NCI-H510A (cell line): ENCODE results near the gene RER1.

Experiments
- DNase-seq: peaks from one replicate; lab custom pipeline; 2025; lab: John Stamatoyannopoulos, UW

RER1 gene

DNA sequence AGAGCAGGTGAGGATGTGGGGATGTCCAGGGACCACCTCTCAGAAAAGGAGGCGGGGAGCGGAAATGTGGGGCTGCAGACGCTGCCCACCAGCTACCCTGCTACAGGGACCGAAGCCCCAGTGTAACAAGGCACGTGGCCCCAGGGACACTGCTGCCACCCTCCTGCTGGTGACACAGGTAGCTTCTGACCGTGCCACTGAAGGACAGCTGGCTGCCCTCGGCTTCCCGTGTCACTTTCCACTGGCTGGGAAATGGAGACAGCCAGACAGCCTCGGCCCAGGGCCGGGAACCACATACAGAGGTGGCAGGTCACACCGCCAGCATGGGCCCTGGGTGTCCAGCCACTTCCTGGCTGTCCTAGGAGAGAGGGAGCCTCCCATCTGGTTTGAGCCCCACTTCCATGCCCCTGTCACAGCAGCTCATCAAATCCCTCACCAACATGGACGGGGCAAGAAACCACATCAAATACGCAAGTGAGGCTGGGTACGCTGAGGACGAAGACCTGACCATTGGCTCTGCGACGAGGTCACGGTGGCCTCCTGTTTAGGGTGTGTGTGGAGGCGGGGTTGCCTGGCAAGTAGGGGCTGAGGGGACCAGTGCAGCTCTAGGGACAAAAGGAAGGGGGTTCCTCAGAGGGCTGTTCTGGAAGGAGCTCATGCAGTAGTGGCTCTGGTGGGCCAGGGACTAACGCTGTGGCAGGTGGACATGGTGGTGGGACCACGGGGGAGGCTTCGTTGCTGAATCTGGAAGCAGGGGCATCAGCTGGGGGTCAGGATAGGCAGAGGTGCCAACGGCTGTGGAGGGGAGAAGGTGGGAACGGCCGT, 15.7 kb downstream of the RER1 start:
- DNase-seq = no peak

DNA sequence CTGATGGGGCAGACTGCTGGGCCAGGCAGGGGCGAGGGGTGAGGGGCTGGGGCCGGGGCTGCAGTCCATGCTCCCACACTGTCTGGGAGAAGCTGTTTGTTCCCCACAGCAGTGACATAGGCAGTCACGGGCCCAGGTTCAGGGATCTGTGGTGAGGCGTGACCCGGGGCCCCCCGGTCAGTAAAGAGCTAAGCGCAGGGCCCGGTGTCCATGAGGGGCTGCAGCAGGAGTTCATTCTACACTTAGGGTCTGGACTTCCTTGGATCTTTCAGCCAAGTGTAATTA, 16.3 kb downstream of the RER1 start:
- DNase-seq = no peak

DNA sequence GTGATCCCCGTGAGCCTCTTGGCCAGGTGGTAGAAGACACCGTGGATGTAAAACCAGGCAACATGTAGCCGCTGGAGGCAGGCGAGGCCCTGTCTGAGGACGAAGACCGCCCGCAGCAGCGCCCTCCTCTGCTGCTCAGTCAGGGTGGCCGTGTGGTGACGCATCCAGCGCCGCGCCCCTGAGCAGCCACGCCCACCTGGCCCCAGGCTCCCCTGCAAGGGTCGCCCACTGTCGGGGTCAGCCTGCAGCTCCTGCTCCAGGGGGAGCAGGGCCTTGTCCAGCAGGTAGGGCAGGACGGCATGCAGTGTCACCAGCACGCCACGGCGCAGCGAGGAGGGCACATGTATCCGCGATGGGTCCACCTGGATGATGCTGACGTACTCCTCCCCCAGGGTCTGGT, 16.8 kb downstream of the RER1 start:
- DNase-seq = no peak

DNA sequence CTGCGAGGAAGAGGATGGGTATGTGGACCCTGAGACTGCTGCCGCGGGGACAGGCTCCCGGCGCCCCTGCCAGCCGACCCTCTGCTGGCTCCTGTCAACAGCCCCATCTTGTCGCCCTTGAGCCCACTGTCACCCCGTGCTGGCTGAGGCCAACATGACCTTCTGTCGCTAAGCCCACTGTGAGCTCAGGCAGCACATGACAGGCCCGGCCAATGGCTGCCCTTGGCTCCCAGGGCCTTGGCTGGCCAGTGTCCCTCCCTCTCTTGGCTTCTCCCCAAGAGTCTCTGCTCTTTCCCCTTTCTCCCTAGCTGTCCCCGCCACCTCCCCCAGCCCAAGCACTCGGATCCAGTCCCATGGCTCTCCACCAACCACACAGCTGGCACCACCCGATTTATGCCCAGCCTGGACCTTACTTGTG, 17.2 kb downstream of the RER1 start:
- no peak for DNase-seq

DNA sequence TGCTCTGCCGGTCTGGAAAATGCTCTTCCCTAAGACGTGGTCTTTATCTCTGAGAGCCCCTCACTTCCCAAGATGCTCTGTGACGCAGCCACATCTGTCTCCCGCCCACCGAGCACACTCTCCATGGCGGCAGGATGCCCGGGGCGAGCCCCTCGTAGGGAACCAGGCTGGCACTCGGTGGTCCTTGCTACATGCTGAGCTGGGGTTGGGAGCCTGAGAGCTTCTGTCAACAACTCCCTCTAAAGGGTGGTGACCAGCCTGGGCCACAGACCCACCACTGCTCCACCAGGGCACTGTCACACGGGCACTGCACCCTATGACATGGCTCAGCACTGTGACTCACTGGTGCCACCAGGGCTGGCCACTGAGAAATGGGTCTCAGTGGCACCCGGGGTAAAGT, 18.1 kb downstream of the RER1 start:
- no peak for DNase-seq

DNA sequence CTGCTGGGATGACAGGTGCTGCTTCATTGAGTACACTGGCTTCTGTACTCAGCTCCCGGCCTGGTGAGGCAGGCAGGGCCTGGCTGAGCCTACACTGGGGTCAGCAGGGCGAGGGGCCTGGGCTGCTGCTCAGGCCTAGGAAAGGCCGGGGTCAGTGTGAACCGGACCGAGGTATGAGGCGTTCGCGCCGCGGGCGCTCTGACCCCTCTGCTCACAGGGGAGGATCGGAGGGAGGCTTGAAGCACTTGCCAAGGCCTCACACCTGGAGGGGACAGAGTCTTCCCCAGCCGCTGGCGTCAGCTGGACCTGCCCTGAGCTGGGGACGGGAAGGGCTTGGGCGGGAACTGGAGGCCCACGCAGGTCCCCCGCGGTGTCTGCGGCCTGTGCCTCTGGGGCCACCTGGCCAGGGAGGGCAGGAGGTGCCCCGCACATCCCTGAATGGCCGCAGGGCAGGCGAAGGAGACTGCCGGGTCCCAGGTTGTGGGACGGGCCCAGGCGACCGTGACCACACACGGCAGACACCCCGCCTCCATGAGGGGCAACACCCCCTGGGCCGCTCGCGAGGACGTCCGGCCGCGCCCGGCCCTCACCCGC, 20.3 kb downstream of the RER1 start:
- DNase-seq = no peak

DNA sequence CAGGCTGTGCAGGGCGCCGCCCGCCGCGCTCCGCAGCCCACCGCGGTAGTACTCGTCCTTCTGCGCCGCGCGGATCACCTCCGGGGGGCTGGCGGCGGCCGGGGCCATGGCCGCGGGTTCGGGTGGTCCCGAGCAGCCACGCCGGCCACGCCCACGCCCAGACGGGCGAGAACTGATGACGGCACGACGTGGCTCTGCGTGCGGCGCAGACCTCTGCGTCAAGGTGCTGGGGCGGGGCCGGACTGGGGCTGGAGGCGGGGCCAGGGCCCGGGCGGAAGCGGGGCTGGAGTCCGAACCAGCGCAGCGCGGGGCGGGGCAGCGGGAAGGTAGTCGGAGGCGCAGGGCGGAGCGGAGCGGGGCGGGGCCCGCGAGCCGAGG, 20.7 kb downstream of the RER1 start, which contains the start of gene PEX10:
PEX10 (minus strand) TSS at position 170 of the 378 bp plus-strand sequence; CDS start at position 108, 62 bp downstream.
- peak; percentile 98 for DNase-seq

DNA sequence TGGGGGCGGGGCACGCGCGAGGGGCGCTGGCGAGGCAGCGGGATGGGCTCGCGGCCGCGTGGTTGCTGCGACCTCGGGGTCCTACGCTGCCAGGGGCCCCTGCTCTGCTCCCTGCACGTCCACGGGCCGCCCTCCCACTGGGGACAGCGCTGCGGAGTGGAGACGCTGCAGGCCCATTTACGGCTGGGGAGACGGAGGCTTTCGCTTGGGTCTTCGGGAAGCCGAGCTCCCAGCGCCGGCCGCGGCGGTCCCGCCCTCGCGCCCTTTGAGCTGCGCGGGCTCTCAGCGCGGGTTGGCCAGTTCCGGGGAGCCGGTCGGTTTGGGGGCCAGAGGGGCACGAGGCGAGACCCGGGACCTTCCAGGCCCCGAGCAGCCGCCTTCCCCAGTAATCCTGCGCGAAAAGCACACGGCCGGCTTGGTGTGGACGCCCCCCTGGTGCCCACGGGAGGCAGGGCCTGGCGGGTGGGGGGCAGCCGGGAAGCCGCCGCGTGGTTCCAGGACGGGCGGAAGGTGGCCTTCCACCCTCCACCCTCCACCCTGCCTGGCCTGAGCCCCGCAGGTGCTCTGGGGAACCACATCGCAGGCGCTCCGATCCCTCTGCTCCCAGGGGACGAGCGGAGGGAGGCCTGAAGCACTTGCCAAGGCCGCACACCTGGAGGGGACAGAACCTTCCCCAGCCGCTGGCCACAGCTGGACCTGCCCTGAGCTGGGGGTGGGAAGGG, 21.3 kb downstream of the RER1 start:
- DNase-seq = peak; percentile 49

DNA sequence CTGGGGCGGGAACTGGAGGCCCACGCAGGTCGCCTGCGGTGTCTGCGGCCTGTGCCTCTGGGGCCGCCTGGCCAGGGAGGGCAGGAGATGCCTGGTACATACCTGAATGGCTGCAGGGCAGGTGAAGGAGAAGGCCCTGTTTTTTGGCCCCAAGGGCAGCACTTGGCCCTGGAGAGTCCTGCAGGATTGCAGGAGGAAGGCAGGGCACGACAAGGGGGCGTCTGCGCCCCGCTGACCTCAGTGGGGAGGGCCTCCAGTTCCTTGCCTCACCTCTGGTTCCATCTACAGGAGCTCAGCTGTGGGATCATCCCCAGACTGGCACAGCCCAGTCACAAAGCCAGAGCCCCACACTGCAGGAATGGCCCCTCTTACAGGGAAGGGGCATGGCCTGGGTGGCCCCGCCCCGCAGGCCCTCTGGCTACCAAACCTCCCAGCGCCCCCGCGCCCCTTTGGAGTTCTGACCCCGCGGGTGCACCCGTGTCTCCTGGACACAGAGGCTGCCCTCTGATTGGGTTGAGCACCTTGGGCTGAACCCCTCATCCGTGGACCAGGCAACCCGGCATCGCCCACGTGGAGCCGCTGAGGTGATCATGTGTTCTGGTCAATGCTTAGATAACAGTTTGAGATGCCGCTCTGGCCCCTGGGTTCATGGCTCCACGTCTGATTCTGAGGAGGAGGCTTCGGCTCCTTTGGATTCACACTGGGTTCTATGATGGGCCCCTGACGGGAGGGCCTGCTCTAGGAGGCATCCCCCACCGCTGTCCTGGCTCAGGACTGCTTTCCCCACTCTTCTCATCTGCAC, 22.1 kb downstream of the RER1 start:
- DNase-seq = no peak

DNA sequence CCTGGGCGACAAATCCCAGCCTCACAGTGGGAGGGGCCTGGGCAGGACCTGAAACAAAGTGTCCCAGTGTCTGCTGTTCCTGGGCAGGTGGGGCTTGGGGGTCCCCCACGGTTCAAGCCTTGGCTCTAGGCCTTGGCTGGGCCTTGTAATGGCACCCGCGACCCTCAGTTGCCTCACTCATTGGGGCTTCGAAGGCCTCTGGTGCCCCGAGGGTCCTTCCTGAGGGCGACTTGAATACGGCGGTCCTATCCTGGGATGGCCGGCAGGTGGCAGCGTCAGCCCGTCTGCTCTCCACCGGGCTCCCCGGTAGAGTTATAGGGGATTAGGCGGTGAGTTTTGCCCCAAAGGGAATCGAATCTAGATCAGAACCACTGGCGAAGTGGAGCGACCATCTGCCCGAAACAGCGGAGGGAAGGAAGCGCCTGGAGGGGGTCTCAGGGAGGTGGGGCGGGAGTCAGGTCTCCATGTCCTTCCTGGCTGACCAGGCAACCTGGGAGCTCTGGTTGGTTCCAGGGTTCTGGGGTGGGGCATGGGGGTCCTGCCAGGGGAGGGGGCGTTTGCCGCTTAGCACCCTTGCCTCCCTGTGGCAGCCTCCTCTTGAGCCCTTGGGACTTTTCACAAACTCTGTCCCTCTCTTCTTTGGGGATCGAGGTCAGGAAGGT, 22.8 kb downstream of the RER1 start:
- DNase-seq = peak; percentile 56

DNA sequence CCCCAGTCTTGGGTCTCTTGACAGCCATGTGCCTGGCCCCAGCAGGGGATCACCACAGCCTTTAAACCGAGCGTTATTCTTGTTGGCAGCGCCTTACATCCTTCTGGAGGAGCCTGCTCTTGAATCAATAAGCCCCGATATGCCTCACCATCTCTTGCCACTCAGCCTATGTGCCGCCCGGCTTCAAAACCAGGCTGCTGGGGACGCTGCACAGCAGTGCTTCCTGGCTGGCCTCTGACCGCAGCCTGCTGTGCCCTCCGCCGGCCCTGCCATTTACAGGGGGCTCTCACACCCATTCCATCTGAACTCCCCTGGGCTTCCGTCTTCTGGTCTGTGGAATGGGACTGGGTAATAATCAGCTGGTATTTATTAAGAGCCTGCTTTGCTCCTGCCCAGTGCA, 23.7 kb downstream of the RER1 start:
- no peak for DNase-seq

DNA sequence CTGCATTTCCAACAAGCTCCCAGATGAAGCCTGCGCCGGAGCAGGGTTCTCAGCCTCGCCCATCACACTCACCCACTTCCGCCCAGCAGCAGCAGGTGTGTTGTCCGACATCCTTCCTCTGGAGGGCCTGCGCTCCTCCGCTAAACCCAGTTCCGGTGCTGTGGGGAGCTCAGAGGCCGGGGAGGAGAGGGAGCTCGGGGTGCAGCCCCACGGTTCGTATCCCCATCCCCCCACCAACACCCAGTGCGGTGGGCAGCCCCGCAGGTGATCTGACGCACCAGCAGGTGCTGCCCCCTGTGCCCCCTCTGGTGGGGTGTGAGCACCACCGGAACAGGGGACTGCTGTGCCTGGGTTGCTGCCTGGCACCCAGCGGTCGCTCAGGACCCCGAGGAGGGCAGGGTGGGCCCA, 24.2 kb downstream of the RER1 start:
- peak; percentile 77 for DNase-seq

DNA sequence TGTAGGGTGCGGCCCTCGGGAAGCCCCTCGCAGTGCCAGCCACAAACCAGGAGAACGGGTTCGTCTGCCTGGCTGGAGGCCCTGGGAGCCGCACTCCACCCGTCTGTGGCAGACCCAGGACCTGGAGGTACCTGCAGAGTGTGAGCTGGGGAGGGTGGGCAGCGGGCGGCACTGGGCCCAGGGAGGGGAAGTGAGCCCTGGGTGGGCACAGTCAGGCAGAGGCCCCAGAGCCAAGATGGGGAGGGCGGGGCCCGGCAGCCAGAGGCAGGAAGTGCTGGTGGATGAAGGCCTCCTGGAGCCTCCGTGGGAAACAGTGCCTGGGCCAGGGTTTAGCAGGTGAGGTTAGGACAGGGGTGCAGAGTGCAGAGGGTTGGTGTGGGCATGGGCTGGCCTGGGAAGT, 24.8 kb downstream of the RER1 start:
- peak; percentile 63 for DNase-seq

DNA sequence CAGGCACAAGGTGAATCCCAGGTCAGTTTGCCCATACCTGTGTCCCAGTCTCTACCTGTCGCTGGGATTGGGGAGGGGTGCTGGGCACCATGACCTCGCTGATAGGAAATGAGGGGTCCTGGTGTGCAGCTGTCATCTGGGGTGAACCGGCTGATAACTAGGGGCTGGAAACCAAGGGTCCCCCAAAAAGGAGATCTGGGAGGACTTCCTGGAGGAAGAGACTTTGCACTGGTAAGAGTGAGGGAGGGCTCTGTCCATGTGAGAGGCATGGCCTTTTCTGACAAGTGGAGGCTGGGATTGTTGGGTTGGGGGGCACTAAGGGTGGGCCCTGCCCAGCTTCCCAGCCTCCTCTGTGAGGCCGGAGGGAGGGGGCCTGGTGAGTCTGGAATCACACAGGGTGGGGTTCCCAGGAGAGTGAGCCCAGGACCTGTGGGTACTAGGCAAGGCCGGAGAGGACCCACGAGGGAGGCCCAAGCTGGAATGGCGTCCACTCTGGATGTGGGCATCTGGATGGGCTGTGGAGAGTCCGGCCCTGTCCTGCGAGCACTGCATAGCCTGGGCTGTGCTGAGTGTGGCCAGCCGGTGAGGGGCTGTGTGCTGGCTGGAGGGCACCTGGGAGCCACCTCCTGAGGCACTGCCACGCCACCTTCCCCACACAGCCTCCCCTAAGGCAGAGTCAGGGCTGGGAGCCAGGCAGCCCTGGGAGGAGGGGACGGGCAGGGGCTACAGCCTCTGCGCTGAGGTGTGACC, 25.6 kb downstream of the RER1 start:
- no peak for DNase-seq

DNA sequence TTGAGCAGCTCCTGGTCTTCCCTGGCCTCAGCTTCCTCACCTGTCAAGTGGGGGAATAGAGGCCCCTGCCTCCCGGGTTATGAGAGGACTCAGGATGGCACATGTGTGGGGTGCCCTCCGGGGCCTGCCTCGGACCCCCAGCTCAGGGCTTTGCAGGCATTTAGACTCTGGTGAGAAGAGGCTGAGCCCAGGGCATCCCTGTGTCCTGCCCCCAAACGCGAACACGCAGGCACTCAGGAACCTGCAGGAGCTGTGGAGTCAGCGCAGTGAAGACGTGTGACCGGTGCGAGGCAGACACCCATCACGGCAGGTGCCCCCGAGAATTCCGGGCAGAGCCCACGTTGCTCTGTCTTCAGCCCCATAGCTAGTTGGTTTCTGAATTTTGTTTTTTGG, 26.2 kb downstream of the RER1 start:
- no peak for DNase-seq

DNA sequence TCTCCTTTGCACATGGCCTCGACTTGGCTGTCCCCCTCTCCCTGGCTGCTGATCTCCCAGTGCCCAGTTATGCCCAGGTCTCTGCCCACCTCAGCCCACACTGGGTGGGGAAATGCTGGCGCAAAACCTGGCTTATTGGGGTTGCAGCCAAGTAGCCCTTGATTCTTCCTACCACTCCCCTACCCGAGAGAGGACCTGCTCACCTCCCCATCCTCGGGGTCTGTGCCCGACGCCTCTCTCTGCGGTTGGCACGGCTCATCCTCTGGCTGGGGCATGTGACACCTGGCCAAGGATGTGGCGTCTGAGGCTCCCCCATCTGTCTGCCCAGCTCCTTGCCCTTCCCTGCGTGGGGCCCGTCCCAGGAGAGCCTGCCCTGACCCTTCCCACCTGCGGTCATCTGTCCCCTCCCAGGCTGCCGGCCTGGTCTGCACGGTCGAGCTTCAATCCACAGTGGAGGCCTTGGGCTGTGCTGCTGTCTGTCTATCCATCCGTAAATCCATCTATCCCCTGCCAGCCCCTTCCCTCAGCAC, 27.2 kb downstream of the RER1 start:
- DNase-seq = no peak

DNA sequence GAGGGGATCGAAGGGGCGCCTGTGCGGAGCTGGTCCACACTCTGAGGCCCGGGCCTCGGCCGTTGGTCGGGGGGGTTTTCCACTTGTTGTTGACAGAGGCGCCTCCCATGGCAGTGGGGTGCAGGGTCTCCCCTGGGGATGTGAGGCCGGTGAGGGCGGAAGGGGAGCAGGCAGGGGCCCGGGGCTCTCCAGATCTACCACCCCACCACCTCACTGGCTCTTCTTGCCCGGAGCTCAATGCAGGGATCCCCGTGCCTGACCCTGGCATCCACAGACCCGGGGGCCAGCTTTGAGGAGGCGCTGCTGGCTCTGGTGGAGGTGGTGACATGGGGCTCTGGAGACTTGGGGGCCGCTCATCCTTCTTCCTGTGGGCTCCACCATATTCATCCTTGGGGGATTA, 27.8 kb downstream of the RER1 start:
- no peak for DNase-seq

DNA sequence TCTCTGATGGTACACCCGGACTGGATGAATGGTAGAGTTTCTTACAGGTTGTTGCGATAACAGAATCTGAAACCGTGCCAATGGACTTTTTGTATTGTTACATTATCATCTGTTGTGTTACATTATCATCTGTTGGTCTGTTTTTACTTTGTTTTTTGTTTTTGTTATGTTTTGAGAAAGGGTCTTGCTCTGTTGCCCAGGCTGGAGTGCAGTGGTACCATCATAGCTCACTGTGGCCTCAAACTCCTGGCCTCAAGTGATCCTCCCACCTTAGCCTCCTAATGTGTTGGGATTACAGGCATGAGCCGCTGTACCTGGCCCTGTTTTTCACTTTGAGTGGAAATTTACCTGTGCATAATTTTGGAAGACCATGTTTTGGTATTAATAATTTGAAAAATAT, 30.9 kb downstream of the RER1 start:
- no peak for DNase-seq

DNA sequence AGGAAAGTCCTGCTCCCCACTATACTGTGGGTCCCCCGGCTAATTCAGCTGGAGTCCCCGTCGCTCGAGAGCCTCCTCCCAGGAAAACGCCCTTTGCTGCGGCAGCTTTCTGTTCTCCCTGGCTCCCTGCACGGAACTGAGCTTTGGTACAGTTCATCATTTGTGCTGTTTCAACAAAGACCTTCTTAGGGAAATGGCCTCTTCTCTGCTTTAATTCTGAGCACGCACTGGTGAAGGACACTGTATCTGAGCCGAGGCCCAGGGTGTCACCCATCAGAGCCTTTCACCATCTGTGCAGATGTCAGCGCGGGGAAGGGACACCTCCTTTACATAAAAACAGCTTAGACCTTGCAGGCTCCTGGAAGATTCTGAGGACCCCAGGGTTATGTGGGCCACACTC, 34.3 kb downstream of the RER1 start:
- no peak for DNase-seq

DNA sequence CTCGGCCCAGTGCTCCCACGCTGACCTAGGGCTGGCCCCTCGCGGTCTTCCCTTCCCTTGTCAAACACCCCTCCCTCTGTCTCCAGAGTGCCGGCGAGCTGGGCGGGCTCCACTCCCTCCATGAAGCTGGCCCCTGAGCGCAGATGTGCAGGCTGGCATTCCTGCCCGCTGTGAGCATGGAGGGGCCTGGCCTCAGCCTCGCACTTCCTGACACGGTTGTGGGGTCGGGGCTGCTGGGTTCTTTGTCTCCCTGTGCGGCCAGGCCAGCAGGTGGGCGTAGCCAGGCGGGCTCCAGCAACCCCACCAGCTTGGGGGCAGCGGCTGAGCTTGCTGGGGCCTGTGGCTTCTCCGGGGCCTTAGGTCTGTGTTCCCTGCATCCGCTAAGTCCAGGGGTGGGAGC, 34.9 kb downstream of the RER1 start:
- no peak for DNase-seq

DNA sequence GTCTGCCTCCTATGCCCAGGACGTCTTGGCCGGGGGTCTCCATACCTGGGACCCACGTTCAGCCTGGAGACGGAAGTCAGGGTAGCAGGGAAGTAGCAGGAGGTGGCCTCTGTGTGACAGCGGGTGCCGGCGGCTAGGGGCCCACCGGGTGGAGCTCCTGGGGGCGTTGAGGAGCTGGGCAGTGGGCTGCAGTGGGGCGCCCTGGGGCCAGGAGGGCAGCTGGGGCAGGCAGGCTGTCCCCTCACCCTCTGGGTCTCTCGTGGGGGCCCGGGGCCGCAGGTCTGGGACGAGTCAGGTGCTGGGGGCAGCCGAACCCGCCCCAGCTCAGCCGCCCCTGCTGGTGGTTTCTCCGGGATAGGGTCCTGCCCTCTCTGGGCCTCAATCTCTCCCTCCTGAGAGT, 35.4 kb downstream of the RER1 start:
- no peak for DNase-seq
